OCI-LY7 (cell line): ENCODE data around the gene STUM.

ENCODE experiments used
- EZH2phosphoT487 ChIP-seq: fragments of 200-600 bp; sonication (generic); IDR thresholded peaks from 2 replicates; pipeline ENCODE4 v1.6.1; 2018; ENCODE audit warnings: low read depth, borderline replicate concordance, mild to moderate bottlenecking, mixed run types, antibody characterized with exemption, low read length, moderate library complexity, mixed read lengths
- TF ChIP-seq, protein P1 (sequence below): fragments of 200-600 bp; sonication (generic); conservative IDR thresholded peaks from 2 replicates; pipeline ENCODE4 v1.5.1; 2014; ENCODE audit warnings: mild to moderate bottlenecking, antibody characterized with exemption, low read length, moderate library complexity, mixed read lengths

DNA sequence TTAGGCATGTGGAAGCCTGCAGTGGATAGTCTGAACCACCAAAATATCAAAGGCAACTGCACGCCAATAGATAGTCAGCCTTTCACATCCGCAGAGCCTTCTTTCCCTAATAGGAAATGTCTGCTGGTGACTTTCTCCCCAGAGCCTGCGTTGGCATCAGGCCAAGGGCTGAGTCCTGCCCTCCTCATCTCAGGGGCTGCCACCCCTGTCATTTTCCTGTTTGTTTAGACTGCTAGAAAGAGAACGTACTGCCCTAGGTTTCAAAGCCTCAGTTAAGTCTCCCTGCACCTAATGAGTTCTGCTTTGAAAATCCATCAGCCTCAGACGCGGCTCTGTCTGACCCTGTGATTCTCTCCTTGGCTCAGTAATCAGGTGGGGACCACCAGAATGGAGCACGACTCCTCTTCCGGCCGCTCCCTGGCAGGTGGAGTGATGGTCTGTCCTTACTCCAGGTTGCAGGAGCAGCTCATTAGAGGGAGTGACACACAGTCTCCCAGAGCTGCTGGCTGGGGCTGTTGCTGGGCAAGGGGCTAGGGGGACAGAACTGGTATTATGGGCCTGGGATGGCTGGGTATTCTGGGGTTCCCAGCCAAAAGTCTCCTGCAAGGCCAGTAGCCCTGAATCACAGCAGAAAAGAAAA lies 27.3 kb downstream of the STUM start:
- TF ChIP-seq, protein P1, sequence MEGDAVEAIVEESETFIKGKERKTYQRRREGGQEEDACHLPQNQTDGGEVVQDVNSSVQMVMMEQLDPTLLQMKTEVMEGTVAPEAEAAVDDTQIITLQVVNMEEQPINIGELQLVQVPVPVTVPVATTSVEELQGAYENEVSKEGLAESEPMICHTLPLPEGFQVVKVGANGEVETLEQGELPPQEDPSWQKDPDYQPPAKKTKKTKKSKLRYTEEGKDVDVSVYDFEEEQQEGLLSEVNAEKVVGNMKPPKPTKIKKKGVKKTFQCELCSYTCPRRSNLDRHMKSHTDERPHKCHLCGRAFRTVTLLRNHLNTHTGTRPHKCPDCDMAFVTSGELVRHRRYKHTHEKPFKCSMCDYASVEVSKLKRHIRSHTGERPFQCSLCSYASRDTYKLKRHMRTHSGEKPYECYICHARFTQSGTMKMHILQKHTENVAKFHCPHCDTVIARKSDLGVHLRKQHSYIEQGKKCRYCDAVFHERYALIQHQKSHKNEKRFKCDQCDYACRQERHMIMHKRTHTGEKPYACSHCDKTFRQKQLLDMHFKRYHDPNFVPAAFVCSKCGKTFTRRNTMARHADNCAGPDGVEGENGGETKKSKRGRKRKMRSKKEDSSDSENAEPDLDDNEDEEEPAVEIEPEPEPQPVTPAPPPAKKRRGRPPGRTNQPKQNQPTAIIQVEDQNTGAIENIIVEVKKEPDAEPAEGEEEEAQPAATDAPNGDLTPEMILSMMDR = no peak
- no peak for TF ChIP-seq EZH2phosphoT487
